Measurements from ENCODE around the gene CADM1.

Gene CADM1

GRCh38 chr11:115267871-115268270 lies 236.3 kb downstream of the CADM1 start:
- no peak overlapping the region for H3K9ac ChIP-seq (ENCODE audit: low read length)
- no peaks in the 10 kb centered on the region for H3K9me3 ChIP-seq (ENCODE audit: control insufficient read depth, low read length)
- no peak for DNase-seq (ENCODE audit: low read depth)
- no peak overlapping the region for H3K4me3 ChIP-seq (ENCODE audit: low read length)
- no peaks in the 10 kb centered on the region for H3K4me1 ChIP-seq (ENCODE audit: control insufficient read depth, insufficient read depth, low read length)
- no peaks in the 10 kb centered on the region for H3K36me3 ChIP-seq (ENCODE audit: control insufficient read depth, insufficient read depth, low read length, severe bottlenecking)
- H3K27me3 ChIP-seq (replicated peaks; ENCODE audit: control insufficient read depth, insufficient read depth, low read length), result peaks cover 2% of the 10 kb centered on the region

GRCh38 chr11:115267238-115267781 lies 236.9 kb downstream of the CADM1 start:
- Histone ChIP-seq H3K4me3 (ENCODE audit: low read length) (no peak overlapping the region), H3K36me3 (ENCODE audit: control insufficient read depth, insufficient read depth, low read length, severe bottlenecking) (no peaks in the 10 kb centered on the region), H3K4me1 (ENCODE audit: control insufficient read depth, insufficient read depth, low read length) (no peaks in the 10 kb centered on the region), H3K9ac (ENCODE audit: low read length) (no peak overlapping the region), H3K27me3 (replicated peaks; ENCODE audit: control insufficient read depth, insufficient read depth, low read length) (peaks cover 2% of the 10 kb centered on the region), H3K9me3 (ENCODE audit: control insufficient read depth, low read length) (no peaks in the 10 kb centered on the region)
- DNase-seq (ENCODE audit: low read depth), result no peak

- Histone ChIP-seq H3K9me3 (ENCODE audit: control insufficient read depth, low read length) (no peaks in the 10 kb centered on the region), H3K4me1 (ENCODE audit: control insufficient read depth, insufficient read depth, low read length) (no peaks in the 10 kb centered on the region), H3K27me3 (replicated peaks; ENCODE audit: control insufficient read depth, insufficient read depth, low read length) (peaks cover 2% of the 10 kb centered on the region), H3K4me3 (ENCODE audit: low read length) (no peak overlapping the region), H3K36me3 (ENCODE audit: control insufficient read depth, insufficient read depth, low read length, severe bottlenecking) (no peaks in the 10 kb centered on the region), H3K9ac (ENCODE audit: low read length) (no peak overlapping the region)
- no peak for DNase-seq (ENCODE audit: low read depth)
Measured at GRCh38 chr11:115266066-115266639, 238.1 kb downstream of the CADM1 start.

GRCh38 chr11:115263799-115264656 lies 240.2 kb downstream of the CADM1 start:
- no peak overlapping the region for H3K9ac ChIP-seq (ENCODE audit: low read length)
- no peaks in the 10 kb centered on the region for H3K9me3 ChIP-seq (ENCODE audit: control insufficient read depth, low read length)
- no peaks in the 10 kb centered on the region for H3K36me3 ChIP-seq (ENCODE audit: control insufficient read depth, insufficient read depth, low read length, severe bottlenecking)
- no peak for DNase-seq (ENCODE audit: low read depth)
- H3K27me3 ChIP-seq (replicated peaks; ENCODE audit: control insufficient read depth, insufficient read depth, low read length), result peaks cover 2% of the 10 kb centered on the region
- no peaks in the 10 kb centered on the region for H3K4me1 ChIP-seq (ENCODE audit: control insufficient read depth, insufficient read depth, low read length)
- H3K4me3 ChIP-seq (ENCODE audit: low read length), result no peak overlapping the region

GRCh38 chr11:115258216-115258615 lies 246.0 kb downstream of the CADM1 start:
- Histone ChIP-seq H3K4me3 (ENCODE audit: low read length) (no peak overlapping the region), H3K36me3 (ENCODE audit: control insufficient read depth, insufficient read depth, low read length, severe bottlenecking) (no peaks in the 10 kb centered on the region), H3K9ac (ENCODE audit: low read length) (no peak overlapping the region), H3K27me3 (replicated peaks; ENCODE audit: control insufficient read depth, insufficient read depth, low read length) (no peaks in the 10 kb centered on the region), H3K4me1 (ENCODE audit: control insufficient read depth, insufficient read depth, low read length) (no peaks in the 10 kb centered on the region), H3K9me3 (ENCODE audit: control insufficient read depth, low read length) (no peaks in the 10 kb centered on the region)
- DNase-seq (ENCODE audit: low read depth), result no peak

- H3K27me3 ChIP-seq (replicated peaks; ENCODE audit: control insufficient read depth, insufficient read depth, low read length), result no peaks in the 10 kb centered on the region
- no peaks in the 10 kb centered on the region for H3K4me1 ChIP-seq (ENCODE audit: control insufficient read depth, insufficient read depth, low read length)
- H3K36me3 ChIP-seq (ENCODE audit: control insufficient read depth, insufficient read depth, low read length, severe bottlenecking), result no peaks in the 10 kb centered on the region
- no peak overlapping the region for H3K4me3 ChIP-seq (ENCODE audit: low read length)
- DNase-seq (ENCODE audit: low read depth), result no peak
- H3K9ac ChIP-seq (ENCODE audit: low read length), result no peak overlapping the region
- H3K9me3 ChIP-seq (ENCODE audit: control insufficient read depth, low read length), result no peaks in the 10 kb centered on the region
Measured at GRCh38 chr11:115257678-115258077, 246.5 kb downstream of the CADM1 start.

- no peaks in the 10 kb centered on the region for H3K27me3 ChIP-seq (replicated peaks; ENCODE audit: control insufficient read depth, insufficient read depth, low read length)
- H3K36me3 ChIP-seq (ENCODE audit: control insufficient read depth, insufficient read depth, low read length, severe bottlenecking), result no peaks in the 10 kb centered on the region
- DNase-seq (ENCODE audit: low read depth), result no peak
- no peaks in the 10 kb centered on the region for H3K9me3 ChIP-seq (ENCODE audit: control insufficient read depth, low read length)
- no peaks in the 10 kb centered on the region for H3K4me1 ChIP-seq (ENCODE audit: control insufficient read depth, insufficient read depth, low read length)
- H3K9ac ChIP-seq (ENCODE audit: low read length), result no peak overlapping the region
- no peak overlapping the region for H3K4me3 ChIP-seq (ENCODE audit: low read length)
Measured at GRCh38 chr11:115257270-115257669, 246.9 kb downstream of the CADM1 start.

GRCh38 chr11:115256397-115257197 lies 247.6 kb downstream of the CADM1 start:
- no peaks in the 10 kb centered on the region for H3K4me1 ChIP-seq (ENCODE audit: control insufficient read depth, insufficient read depth, low read length)
- H3K4me3 ChIP-seq (ENCODE audit: low read length), result no peak overlapping the region
- peaks cover 4% of the 10 kb centered on the region for H3K27me3 ChIP-seq (replicated peaks; ENCODE audit: control insufficient read depth, insufficient read depth, low read length)
- H3K9ac ChIP-seq (ENCODE audit: low read length), result no peak overlapping the region
- H3K36me3 ChIP-seq (ENCODE audit: control insufficient read depth, insufficient read depth, low read length, severe bottlenecking), result no peaks in the 10 kb centered on the region
- no peaks in the 10 kb centered on the region for H3K9me3 ChIP-seq (ENCODE audit: control insufficient read depth, low read length)
- no peak for DNase-seq (ENCODE audit: low read depth)

- Histone ChIP-seq H3K9ac (ENCODE audit: low read length) (no peak overlapping the region), H3K4me1 (ENCODE audit: control insufficient read depth, insufficient read depth, low read length) (no peaks in the 10 kb centered on the region), H3K27me3 (replicated peaks; ENCODE audit: control insufficient read depth, insufficient read depth, low read length) (peaks cover 10% of the 10 kb centered on the region), H3K36me3 (ENCODE audit: control insufficient read depth, insufficient read depth, low read length, severe bottlenecking) (no peaks in the 10 kb centered on the region), H3K4me3 (ENCODE audit: low read length) (no peak overlapping the region), H3K9me3 (ENCODE audit: control insufficient read depth, low read length) (no peaks in the 10 kb centered on the region)
- no peak for DNase-seq (ENCODE audit: low read depth)
Measured at GRCh38 chr11:115255006-115255762, 249.0 kb downstream of the CADM1 start.

- Histone ChIP-seq H3K4me3 (ENCODE audit: low read length) (no peak overlapping the region), H3K4me1 (ENCODE audit: control insufficient read depth, insufficient read depth, low read length) (no peaks in the 10 kb centered on the region), H3K36me3 (ENCODE audit: control insufficient read depth, insufficient read depth, low read length, severe bottlenecking) (no peaks in the 10 kb centered on the region), H3K9ac (ENCODE audit: low read length) (no peak overlapping the region), H3K27me3 (replicated peaks; ENCODE audit: control insufficient read depth, insufficient read depth, low read length) (peaks cover 10% of the 10 kb centered on the region), H3K9me3 (ENCODE audit: control insufficient read depth, low read length) (no peaks in the 10 kb centered on the region)
- no peak for DNase-seq (ENCODE audit: low read depth)
Measured at GRCh38 chr11:115251126-115251525, 253.1 kb downstream of the CADM1 start.

Data from adipocyte (in vitro differentiated cells).